H1 (cell line): ENCODE results near the gene DHX36. TPM values are rescaled to one million over a fixed set of nuclear protein-coding genes. Genes with fewer than 3 reads are reported as not detected.

Experiments
- CTCF ChIA-PET: fragments of 300-600 bp; sonication (Branson Sonifier 250); formaldehyde crosslinking; loops from one replicate; lab custom pipeline; 2021; ENCODE audit not compliant: partially characterized antibody; lab: Charles Lee
- POLR2A ChIA-PET: fragments of 300-600 bp; sonication (Branson Sonifier 250); formaldehyde crosslinking; loops from one replicate; lab custom pipeline; 2021; ENCODE audit warnings: inconsistent platforms; ENCODE audit not compliant: partially characterized antibody; lab: Charles Lee
- DNase-seq, 2 experiments: peaks; one replicate each; pipeline versions ENCODE4 v3.0.0 to v3.0.0-alpha.2; 2010 to 2022; ENCODE audit warnings: low spot score in 2 of 2, low read depth in 1 of 2, mixed read lengths in 1 of 2
- FAIRE-seq: peaks from 2 replicates; lab custom pipeline; 2011; peaks lifted over from hg19 to GRCh38; lab: Jason Lieb, UNC
- H2AFZ ChIP-seq: 2 replicates; pipeline ENCODE4 v1.8.1; 2012; ENCODE audit warnings: low read length, inconsistent platforms
- H2AK5ac ChIP-seq: 2 replicates; pipeline ENCODE4 v1.6.1; 2013; ENCODE audit warnings: low read depth, low read length
- H2BK120ac ChIP-seq: replicated peaks from 2 replicates; pipeline ENCODE3; 2013; ENCODE audit warnings: low read depth, low read length, inconsistent platforms
- H2BK12ac ChIP-seq: 2 replicates; pipeline ENCODE4 v1.6.1; 2013; ENCODE audit warnings: low read depth, low read length
- H2BK15ac ChIP-seq: 2 replicates; pipeline ENCODE4 v1.6.1; 2013; ENCODE audit warnings: low read length
- H2BK20ac ChIP-seq: 2 replicates; pipeline ENCODE4 v1.6.1; 2013; ENCODE audit warnings: low read length
- H2BK5ac ChIP-seq: 2 replicates; pipeline ENCODE4 v1.6.1; 2013; ENCODE audit warnings: low read depth, low read length
- H3K14ac ChIP-seq: 2 replicates; pipeline ENCODE4 v1.6.1; 2013; ENCODE audit warnings: inconsistent platforms; ENCODE audit not compliant: insufficient read length
- H3K18ac ChIP-seq: 2 replicates; pipeline ENCODE4 v1.6.1; 2013; ENCODE audit warnings: low read length; ENCODE audit errors: extremely low read depth
- H3K23ac ChIP-seq: 2 replicates; pipeline ENCODE4 v1.6.1; 2013; ENCODE audit warnings: inconsistent platforms; ENCODE audit not compliant: insufficient read length
- H3K23me2 ChIP-seq: 2 replicates; pipeline ENCODE4 v1.6.1; 2013; ENCODE audit warnings: low read depth, low read length
- H3K27ac ChIP-seq: 2 replicates; pipeline ENCODE4 v1.6.1; 2011; ENCODE audit warnings: low read depth, low read length, inconsistent platforms
- H3K27me3 ChIP-seq, 4 experiments: replicated peaks in 1 of 4; 1 replicate in 1 of 4; 2 replicates in 3 of 4; pipeline versions ENCODE4 v1.6.1 to v1.8.1; 2011 to 2013; ENCODE audit warnings: low read length in 3 of 4, mild to moderate bottlenecking in 3 of 4, inconsistent platforms in 2 of 4, mixed read lengths in 2 of 4, moderate library complexity in 1 of 4; ENCODE audit not compliant: control insufficient read depth in 3 of 4, insufficient read depth in 3 of 4; ENCODE audit errors: extremely low read depth in 1 of 4
- H3K36me3 ChIP-seq, 4 experiments: 2 replicates each; pipeline versions ENCODE4 v1.6.1 to v1.8.1; 2011 to 2013; ENCODE audit warnings: mild to moderate bottlenecking in 4 of 4, low read length in 3 of 4, moderate library complexity in 2 of 4, control low read depth in 1 of 4, inconsistent platforms in 1 of 4; ENCODE audit not compliant: insufficient read depth in 4 of 4, control insufficient read depth in 2 of 4
- H3K4ac ChIP-seq: replicated peaks from 2 replicates; pipeline ENCODE3; 2013; ENCODE audit warnings: low read length, low read depth, mixed read lengths, inconsistent platforms; ENCODE audit not compliant: insufficient read length
- H3K4me1 ChIP-seq, 4 experiments: replicated peaks in 1 of 4; 1 replicate in 1 of 4; 2 replicates in 3 of 4; pipeline versions ENCODE4 v1.6.1 to v1.8.1; 2011 to 2013; ENCODE audit warnings: low read length in 3 of 4, inconsistent platforms in 2 of 4, mixed read lengths in 1 of 4; ENCODE audit not compliant: insufficient read depth in 4 of 4, control insufficient read depth in 3 of 4
- H3K4me2 ChIP-seq, 2 experiments: 2 replicates each; pipeline versions ENCODE4 v1.6.1 to v1.8.1; 2011 to 2013; ENCODE audit warnings: low read depth in 2 of 2, low read length in 2 of 2, control low read depth in 1 of 2, inconsistent platforms in 1 of 2, mild to moderate bottlenecking in 1 of 2; ENCODE audit not compliant: insufficient read depth in 1 of 2
- H3K4me3 ChIP-seq, 4 experiments: fragments of 200-600, 300-600 bp in 1 of 4; sonication (generic), shearing (Covaris generic), sonication (Bioruptor Twin) in 1 of 4; 2 replicates each; pipeline versions ENCODE4 v1.5.1 to v1.8.1; 2011 to 2016; ENCODE audit warnings: low read length in 4 of 4, low read depth in 3 of 4, control low read depth in 2 of 4, inconsistent platforms in 2 of 4, mild to moderate bottlenecking in 2 of 4, mixed read lengths in 1 of 4, moderate library complexity in 1 of 4; ENCODE audit not compliant: insufficient read depth in 2 of 4; ENCODE audit errors: extremely low read depth in 1 of 4
- H3K56ac ChIP-seq: replicated peaks from 2 replicates; pipeline ENCODE3; 2013; ENCODE audit warnings: low read depth, mild to moderate bottlenecking, mixed read lengths, low read length, inconsistent platforms; ENCODE audit not compliant: insufficient read length
- H3K79me1 ChIP-seq: 2 replicates; pipeline ENCODE4 v1.6.1; 2013; ENCODE audit warnings: low read depth, low read length, control low read depth
- H3K79me2 ChIP-seq, 2 experiments: 2 replicates each; pipeline versions ENCODE4 v1.6.1 to v1.8.1; 2012 to 2013; ENCODE audit warnings: low read length in 2 of 2, mild to moderate bottlenecking in 2 of 2, inconsistent platforms in 1 of 2; ENCODE audit not compliant: insufficient read depth in 2 of 2, control insufficient read depth in 1 of 2
- H3K9ac ChIP-seq, 4 experiments: replicated peaks in 1 of 4; 1 replicate in 1 of 4; 2 replicates in 3 of 4; pipeline versions ENCODE4 v1.6.1 to v1.8.1; 2011 to 2013; ENCODE audit warnings: low read depth in 3 of 4, low read length in 3 of 4, control low read depth in 2 of 4, mild to moderate bottlenecking in 2 of 4, moderate library complexity in 2 of 4, inconsistent platforms in 1 of 4; ENCODE audit errors: extremely low read depth in 1 of 4
- H3K9me3 ChIP-seq, 2 experiments: 2 replicates each; pipeline versions ENCODE4 v1.6.1 to v1.8.1; 2012 to 2013; ENCODE audit warnings: mild to moderate bottlenecking in 2 of 2, moderate library complexity in 2 of 2, control low read depth in 1 of 2, inconsistent platforms in 1 of 2, low read depth in 1 of 2, low read length in 1 of 2, mixed read lengths in 1 of 2; ENCODE audit not compliant: insufficient read depth in 2 of 2
- H4K20me1 ChIP-seq, 2 experiments: replicated peaks in 1 of 2; 2 replicates each; pipeline versions ENCODE3 to v1.8.1; 2011 to 2013; ENCODE audit warnings: inconsistent platforms in 2 of 2, low read length in 2 of 2, mild to moderate bottlenecking in 1 of 2; ENCODE audit not compliant: insufficient read depth in 2 of 2, control insufficient read depth in 1 of 2
- H4K5ac ChIP-seq: 2 replicates; pipeline ENCODE4 v1.6.1; 2013; ENCODE audit warnings: low read length, low read depth, mixed read lengths, inconsistent platforms; ENCODE audit not compliant: insufficient read length
- H4K8ac ChIP-seq: 2 replicates; pipeline ENCODE4 v1.8.0; 2013; ENCODE audit warnings: mild to moderate bottlenecking, moderate library complexity, low read length, inconsistent platforms; ENCODE audit not compliant: insufficient read depth; ENCODE audit errors: extremely low read depth
- H4K91ac ChIP-seq: replicated peaks from 2 replicates; pipeline ENCODE3; 2013; ENCODE audit warnings: low read length, mixed read lengths, inconsistent platforms; ENCODE audit not compliant: insufficient read length
- CBX5 ChIP-seq: fragments of 300-800, 300-1000 bp; sonication (generic); IDR thresholded peaks from 2 replicates; pipeline ENCODE4 v1.7.1; 2016; ENCODE audit warnings: antibody characterized with exemption, low read length, low read depth
- JUND ChIP-seq: IDR thresholded peaks from 2 replicates; pipeline ENCODE4 v1.6.1; 2011; ENCODE audit warnings: mild to moderate bottlenecking, improper control_type of control experiment, low read length
- SIN3A ChIP-seq, 2 experiments: IDR thresholded peaks in 1 of 2; conservative IDR thresholded peaks in 1 of 2; 2 replicates each; pipeline ENCODE4 v1.6.1; 2011 to 2012; ENCODE audit warnings: low read length in 2 of 2, improper control_type of control experiment in 1 of 2, low read depth in 1 of 2, mild to moderate bottlenecking in 1 of 2
- WGBS, 2 experiments: shearing (Covaris generic) in 1 of 2; methylation state at CpG; one replicate each; pipeline versions ENCODE4 v1.1.6 to v1.1.7; 2013 to 2015; ENCODE audit warnings: low lambda C conversion rate in 2 of 2, mixed read lengths in 2 of 2, inconsistent platforms in 1 of 2, low coverage in 1 of 2, missing lambda C conversion rate in 1 of 2; ENCODE audit not compliant: insufficient replicate concordance in 2 of 2, insufficient coverage in 1 of 2, insufficient read length in 1 of 2; ENCODE audit errors: extremely low coverage in 1 of 2, missing lambda C conversion rate in 1 of 2; 5-methylcytosine and 5-hydroxymethylcytosine counted together
- polyA plus RNA-seq, 7 experiments: library from polyadenylated mRNA; depleted of rRNA in 3 of 7; stranded (reverse) in 5 of 7; unstranded in 2 of 7; fragments of >200 nt in 5 of 7; fragments of 200-250 nt in 2 of 7; gene quantifications; 1 replicate in 5 of 7; 2 replicates in 1 of 7; 4 replicates in 1 of 7; pipeline versions ENCODE4 v1.2.1 to v1.2.3, GENCODE V29; 2011 to 2013; ENCODE audit warnings: missing spikeins in 2 of 7, mixed read lengths in 2 of 7
- total RNA-seq: library from RNA; stranded (reverse); fragmentation: NEBNext Ultra II Directional; extraction: Animal tissue kit (Norgen Biotek cat#: 25700); gene quantifications from 2 replicates; pipeline ENCODE4 v1.2.1, GENCODE V29; 2021

Gene DHX36
- total and polyA plus RNA-seq, 2 of the 8 experiments (the other 6 are each of a cell fraction or from before 2014, with no cell fraction given): 44.9 to 131 TPM

DNA sequence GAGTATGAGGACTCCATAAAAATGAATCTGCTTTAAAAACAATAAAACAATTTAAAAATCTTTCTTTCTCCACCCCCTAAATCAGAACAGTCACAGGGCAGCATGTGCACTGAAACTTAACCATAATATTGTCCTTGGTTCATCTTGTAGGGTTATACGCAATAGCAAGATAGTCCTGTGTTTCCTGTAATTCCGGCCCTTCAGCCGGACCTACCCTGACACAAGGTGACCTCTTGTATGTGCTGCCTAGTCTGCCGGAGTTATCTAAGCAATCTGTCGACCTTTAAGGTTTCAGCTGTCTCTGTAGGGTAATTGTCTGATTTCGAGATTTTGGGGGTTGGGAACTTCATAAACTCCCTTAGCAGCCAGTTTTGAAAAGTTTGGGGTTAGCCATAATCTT lies 99.9 kb downstream of the DHX36 start:
- FAIRE-seq: no peak
- Histone ChIP-seq H3K9me3 (no peaks in the 10 kb centered on the region), H3K9ac (no peak overlapping the region), H3K79me2 (no peaks in the 10 kb centered on the region), H2BK120ac (no peak overlapping the region)
- TF ChIP-seq JUND (no peak), CBX5 (no peak), SIN3A (conservative IDR thresholded peaks at IDR 0.05 in 1 of 2, IDR thresholded peaks at IDR 0.05 in 1 of 2; ENCODE audit: low read depth in 1 of 2, low read length in 2 of 2) (no peak)
- TF ChIP-seq, all 59 proteins: peak for 0
- ChIA-PET CTCF (no interaction called here), POLR2A (no interaction called here)
- Histone ChIP-seq H2BK15ac (no peak overlapping the region), H4K5ac (no peak overlapping the region), H3K23me2 (no peaks in the 10 kb centered on the region), H3K4ac (no peak overlapping the region), H2AK5ac (no peak overlapping the region), H3K4me2 (no peak overlapping the region), H4K91ac (no peak overlapping the region), H3K56ac (no peak overlapping the region), H3K23ac (no peak overlapping the region), H3K14ac (no peak overlapping the region), H4K8ac (no peak overlapping the region), H2BK20ac (no peak overlapping the region), H4K20me1 (no peaks in the 10 kb centered on the region), H2BK12ac (no peak overlapping the region), H3K4me1 (peaks cover 0 to 5% (median 1%) of the 10 kb centered on the region in 4 experiments; a peak in 2 of 7 replicates), H3K79me1 (no peaks in the 10 kb centered on the region), H3K27me3 (no peaks in the 10 kb centered on the region), H2BK5ac (no peak overlapping the region), H3K4me3 (no peak overlapping the region), H2AFZ (no peak overlapping the region), H3K27ac (no peak overlapping the region), H3K36me3 (peaks cover 0 to under 1% (median 0%) of the 10 kb centered on the region in 4 experiments; a peak in 1 of 8 replicates), H3K18ac (no peak overlapping the region)
- DNase-seq: no peak
- 86% methylated on average over 6 of the region's 6 CpGs; no CpG with 5 or more reads in 1 of the 2 experiments for WGBS, 2 experiments
